SK-N-SH (cell line): ENCODE data around the gene NDUFB4. TPM values are rescaled to one million over a fixed set of nuclear protein-coding genes. Genes with fewer than 3 reads are reported as not detected.

Experiments
- CTCF ChIA-PET: fragments of 300-600, 350-600 bp; formaldehyde crosslinking; extraction: SDS; loops from one replicate; lab custom pipeline; 2021; lab: Yijun Ruan, JAX
- POLR2A ChIA-PET: fragments of 350-600 bp; sonication (Branson Sonifier 250); formaldehyde crosslinking; extraction: SDS; loops from one replicate; lab custom pipeline; 2020; ENCODE audit warnings: antibody characterized with exemption, inconsistent platforms; lab: Yijun Ruan, JAX
- DNase-seq: peaks from one replicate; pipeline ENCODE4 v3.0.0; 2012
- H2AFZ ChIP-seq: fragments of 200-600 bp; sonication (generic); 2 replicates; pipeline ENCODE4 v1.8.1; 2016; ENCODE audit warnings: antibody characterized with exemption, mild to moderate bottlenecking, low read depth
- H3F3A ChIP-seq: fragments of 200-600 bp; sonication (generic); replicated peaks from 2 replicates; pipeline ENCODE3; 2016; ENCODE audit warnings: antibody characterized with exemption, mild to moderate bottlenecking; ENCODE audit not compliant: insufficient read depth
- H3K27ac ChIP-seq, 2 experiments: fragments of 200-500 bp in 1 of 2; fragments of 200-600 bp in 1 of 2; sonication (Bioruptor generic) in 1 of 2; sonication (generic), shearing (Covaris generic) in 1 of 2; 2 replicates each; pipeline versions ENCODE4 v1.5.1 to v1.6.1; 2014 to 2016; ENCODE audit warnings: low read depth in 2 of 2, inconsistent platforms in 1 of 2, low read length in 1 of 2, mild to moderate bottlenecking in 1 of 2, mixed read lengths in 1 of 2
- H3K27me3 ChIP-seq: fragments of 200-600 bp; sonication (generic), shearing (Covaris generic); 2 replicates; pipeline ENCODE4 v1.6.1; 2016; ENCODE audit warnings: mixed run types; ENCODE audit not compliant: insufficient read depth
- H3K36me3 ChIP-seq, 2 experiments: fragments of 200-500 bp in 1 of 2; fragments of 200-600 bp in 1 of 2; sonication (Bioruptor generic) in 1 of 2; sonication (generic) in 1 of 2; replicated peaks in 1 of 2; 2 replicates each; pipeline versions ENCODE3 to v1.5.1; 2014 to 2016; ENCODE audit warnings: low read length in 1 of 2, mild to moderate bottlenecking in 1 of 2; ENCODE audit not compliant: insufficient read depth in 2 of 2, control insufficient read depth in 1 of 2
- H3K4me1 ChIP-seq, 2 experiments: fragments of 200-500 bp in 1 of 2; fragments of 200-600 bp in 1 of 2; sonication (Bioruptor generic) in 1 of 2; sonication (generic), shearing (Covaris generic) in 1 of 2; 2 replicates each; pipeline versions ENCODE4 v1.5.1 to v1.6.1; 2014 to 2016; ENCODE audit warnings: low read depth in 1 of 2, low read length in 1 of 2, mixed run types in 1 of 2; ENCODE audit not compliant: insufficient read depth in 2 of 2, control insufficient read depth in 1 of 2
- H3K4me2 ChIP-seq: fragments of 200-600 bp; sonication (generic), shearing (Covaris generic); 2 replicates; pipeline ENCODE4 v1.6.1; 2017; ENCODE audit warnings: mixed run types
- H3K4me3 ChIP-seq, 2 experiments: fragments of 200-500 bp in 1 of 2; fragments of 200-600 bp in 1 of 2; sonication (Bioruptor generic) in 1 of 2; sonication (generic), shearing (Covaris generic) in 1 of 2; 2 replicates each; pipeline versions ENCODE4 v1.5.1 to v1.8.1; 2014 to 2016; ENCODE audit warnings: low read depth in 2 of 2, inconsistent platforms in 1 of 2, low read length in 1 of 2, mild to moderate bottlenecking in 1 of 2, mixed read lengths in 1 of 2, moderate library complexity in 1 of 2
- H3K79me2 ChIP-seq: fragments of 200-600 bp; sonication (generic); 2 replicates; pipeline ENCODE4 v1.8.1; 2017; ENCODE audit warnings: mild to moderate bottlenecking; ENCODE audit not compliant: insufficient read depth
- H3K9ac ChIP-seq: fragments of 200-600 bp; sonication (generic); 2 replicates; pipeline ENCODE4 v1.6.1; 2017; ENCODE audit warnings: mixed run types
- H3K9me2 ChIP-seq: fragments of 200-600 bp; sonication (generic); 2 replicates; pipeline ENCODE4 v1.6.1; 2017; ENCODE audit warnings: mixed run types
- H3K9me3 ChIP-seq: fragments of 200-600 bp; sonication (generic); 2 replicates; pipeline ENCODE4 v1.6.1; 2017; ENCODE audit warnings: mixed run types, mild to moderate bottlenecking, moderate library complexity
- H4K20me1 ChIP-seq: fragments of 200-600 bp; sonication (generic); 2 replicates; pipeline ENCODE4 v1.6.1; 2017; ENCODE audit warnings: mild to moderate bottlenecking, mixed run types; ENCODE audit not compliant: insufficient read depth
- ELF1 ChIP-seq: IDR thresholded peaks from 2 replicates; pipeline ENCODE4 v1.4.0; 2012
- EZH2phosphoT487 ChIP-seq: fragments of 200-600 bp; sonication (generic); IDR thresholded peaks from 2 replicates; pipeline ENCODE4 v1.6.1; 2017; ENCODE audit warnings: low read depth, mixed run types, mild to moderate bottlenecking, antibody characterized with exemption, moderate library complexity, borderline replicate concordance
- FOSL2 ChIP-seq: IDR thresholded peaks from 2 replicates; pipeline ENCODE4 v1.4.0; 2012; ENCODE audit warnings: low read depth, mild to moderate bottlenecking, moderate library complexity, borderline replicate concordance
- FOXM1 ChIP-seq: IDR thresholded peaks from 2 replicates; pipeline ENCODE4 v1.4.0; 2012; ENCODE audit warnings: low read depth, mild to moderate bottlenecking
- RAD21 ChIP-seq: IDR thresholded peaks from 2 replicates; pipeline ENCODE4 v1.6.1; 2012; ENCODE audit warnings: mild to moderate bottlenecking, low read length
- SIN3A ChIP-seq: IDR thresholded peaks from 2 replicates; pipeline ENCODE4 v1.6.1; 2012; ENCODE audit warnings: low read depth, mild to moderate bottlenecking, low read length, moderate library complexity, borderline replicate concordance
- TAF1 ChIP-seq: IDR thresholded peaks from 2 replicates; pipeline ENCODE4 v1.6.1; 2012; ENCODE audit warnings: low read depth, mild to moderate bottlenecking, low read length, moderate library complexity, borderline replicate concordance
- TEAD4 ChIP-seq: IDR thresholded peaks from 2 replicates; pipeline ENCODE4 v1.4.0; 2012; ENCODE audit warnings: mild to moderate bottlenecking, borderline replicate concordance; ENCODE audit not compliant: insufficient read depth
- WGBS: methylation state at CpG from one replicate; pipeline ENCODE4 v1.1.6; 2017; ENCODE audit warnings: low lambda C conversion rate; 5-methylcytosine and 5-hydroxymethylcytosine counted together
- polyA plus RNA-seq, 3 experiments: library from polyadenylated mRNA; depleted of rRNA; stranded (reverse); fragments of >200 nt; gene quantifications; 2 replicates each; pipeline ENCODE4 v1.2.3, GENCODE V29; 2012
- TF ChIP-seq, protein P1 (sequence below): IDR thresholded peaks from 2 replicates; pipeline ENCODE4 v1.6.1; 2012; ENCODE audit warnings: mild to moderate bottlenecking, low read depth, low read length, moderate library complexity
- TF ChIP-seq, protein P2 (sequence below): IDR thresholded peaks from 2 replicates; pipeline ENCODE4; 2012
- TF ChIP-seq, protein P3 (sequence below): fragments of 150-350 bp; IDR thresholded peaks from 2 replicates; pipeline ENCODE4 v1.6.1; 2017; ENCODE audit warnings: antibody characterized with exemption, low read length, low read depth, borderline replicate concordance
- TF ChIP-seq, protein P4 (sequence below): fragments of 200-600 bp; sonication (generic); IDR thresholded peaks from 2 replicates; pipeline ENCODE4 v1.6.1; 2017; ENCODE audit warnings: antibody characterized with exemption, mild to moderate bottlenecking, moderate library complexity
- TF ChIP-seq, protein P5 (sequence below): IDR thresholded peaks from 2 replicates; pipeline ENCODE4 v1.4.0; 2012; ENCODE audit warnings: low read depth

Gene NDUFB4
- polyA plus RNA-seq, 1 of the 3 experiments (the other 2 are of a cell fraction) = 332 TPM

DNA sequence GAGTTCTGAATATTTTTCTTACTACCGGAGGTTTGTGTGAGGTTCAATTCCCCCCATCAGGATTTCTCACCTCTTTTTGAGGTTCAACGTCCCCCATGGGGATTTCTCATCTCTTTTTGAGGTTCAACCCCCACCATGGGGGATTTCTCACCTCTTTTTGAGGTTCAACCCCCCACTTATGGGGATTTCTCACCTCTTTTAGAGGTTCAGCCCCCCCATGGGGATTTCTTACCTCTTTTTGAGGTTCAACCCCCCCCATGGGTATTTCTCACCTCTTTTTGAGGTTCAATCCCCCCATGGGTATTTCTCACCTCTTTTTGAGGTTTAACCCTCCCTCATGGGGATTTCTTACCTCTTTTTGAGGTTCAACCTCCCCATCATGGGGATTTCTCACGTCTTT lies 26.3 kb downstream of the NDUFB4 start (continued):
- TF ChIP-seq, protein P1, sequence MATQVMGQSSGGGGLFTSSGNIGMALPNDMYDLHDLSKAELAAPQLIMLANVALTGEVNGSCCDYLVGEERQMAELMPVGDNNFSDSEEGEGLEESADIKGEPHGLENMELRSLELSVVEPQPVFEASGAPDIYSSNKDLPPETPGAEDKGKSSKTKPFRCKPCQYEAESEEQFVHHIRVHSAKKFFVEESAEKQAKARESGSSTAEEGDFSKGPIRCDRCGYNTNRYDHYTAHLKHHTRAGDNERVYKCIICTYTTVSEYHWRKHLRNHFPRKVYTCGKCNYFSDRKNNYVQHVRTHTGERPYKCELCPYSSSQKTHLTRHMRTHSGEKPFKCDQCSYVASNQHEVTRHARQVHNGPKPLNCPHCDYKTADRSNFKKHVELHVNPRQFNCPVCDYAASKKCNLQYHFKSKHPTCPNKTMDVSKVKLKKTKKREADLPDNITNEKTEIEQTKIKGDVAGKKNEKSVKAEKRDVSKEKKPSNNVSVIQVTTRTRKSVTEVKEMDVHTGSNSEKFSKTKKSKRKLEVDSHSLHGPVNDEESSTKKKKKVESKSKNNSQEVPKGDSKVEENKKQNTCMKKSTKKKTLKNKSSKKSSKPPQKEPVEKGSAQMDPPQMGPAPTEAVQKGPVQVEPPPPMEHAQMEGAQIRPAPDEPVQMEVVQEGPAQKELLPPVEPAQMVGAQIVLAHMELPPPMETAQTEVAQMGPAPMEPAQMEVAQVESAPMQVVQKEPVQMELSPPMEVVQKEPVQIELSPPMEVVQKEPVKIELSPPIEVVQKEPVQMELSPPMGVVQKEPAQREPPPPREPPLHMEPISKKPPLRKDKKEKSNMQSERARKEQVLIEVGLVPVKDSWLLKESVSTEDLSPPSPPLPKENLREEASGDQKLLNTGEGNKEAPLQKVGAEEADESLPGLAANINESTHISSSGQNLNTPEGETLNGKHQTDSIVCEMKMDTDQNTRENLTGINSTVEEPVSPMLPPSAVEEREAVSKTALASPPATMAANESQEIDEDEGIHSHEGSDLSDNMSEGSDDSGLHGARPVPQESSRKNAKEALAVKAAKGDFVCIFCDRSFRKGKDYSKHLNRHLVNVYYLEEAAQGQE = no peak
- TF ChIP-seq RAD21 (no peak), TAF1 (no peak), SIN3A (no peak), FOSL2 (no peak), EZH2phosphoT487 (no peak)
- TF ChIP-seq, protein P2, sequence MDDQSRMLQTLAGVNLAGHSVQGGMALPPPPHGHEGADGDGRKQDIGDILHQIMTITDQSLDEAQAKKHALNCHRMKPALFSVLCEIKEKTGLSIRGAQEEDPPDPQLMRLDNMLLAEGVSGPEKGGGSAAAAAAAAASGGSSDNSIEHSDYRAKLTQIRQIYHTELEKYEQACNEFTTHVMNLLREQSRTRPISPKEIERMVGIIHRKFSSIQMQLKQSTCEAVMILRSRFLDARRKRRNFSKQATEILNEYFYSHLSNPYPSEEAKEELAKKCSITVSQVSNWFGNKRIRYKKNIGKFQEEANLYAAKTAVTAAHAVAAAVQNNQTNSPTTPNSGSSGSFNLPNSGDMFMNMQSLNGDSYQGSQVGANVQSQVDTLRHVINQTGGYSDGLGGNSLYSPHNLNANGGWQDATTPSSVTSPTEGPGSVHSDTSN = no peak
- TF ChIP-seq, protein P3, sequence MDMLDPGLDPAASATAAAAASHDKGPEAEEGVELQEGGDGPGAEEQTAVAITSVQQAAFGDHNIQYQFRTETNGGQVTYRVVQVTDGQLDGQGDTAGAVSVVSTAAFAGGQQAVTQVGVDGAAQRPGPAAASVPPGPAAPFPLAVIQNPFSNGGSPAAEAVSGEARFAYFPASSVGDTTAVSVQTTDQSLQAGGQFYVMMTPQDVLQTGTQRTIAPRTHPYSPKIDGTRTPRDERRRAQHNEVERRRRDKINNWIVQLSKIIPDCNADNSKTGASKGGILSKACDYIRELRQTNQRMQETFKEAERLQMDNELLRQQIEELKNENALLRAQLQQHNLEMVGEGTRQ = no peak
- TF ChIP-seq, all 33 proteins: peak for 0

DNA sequence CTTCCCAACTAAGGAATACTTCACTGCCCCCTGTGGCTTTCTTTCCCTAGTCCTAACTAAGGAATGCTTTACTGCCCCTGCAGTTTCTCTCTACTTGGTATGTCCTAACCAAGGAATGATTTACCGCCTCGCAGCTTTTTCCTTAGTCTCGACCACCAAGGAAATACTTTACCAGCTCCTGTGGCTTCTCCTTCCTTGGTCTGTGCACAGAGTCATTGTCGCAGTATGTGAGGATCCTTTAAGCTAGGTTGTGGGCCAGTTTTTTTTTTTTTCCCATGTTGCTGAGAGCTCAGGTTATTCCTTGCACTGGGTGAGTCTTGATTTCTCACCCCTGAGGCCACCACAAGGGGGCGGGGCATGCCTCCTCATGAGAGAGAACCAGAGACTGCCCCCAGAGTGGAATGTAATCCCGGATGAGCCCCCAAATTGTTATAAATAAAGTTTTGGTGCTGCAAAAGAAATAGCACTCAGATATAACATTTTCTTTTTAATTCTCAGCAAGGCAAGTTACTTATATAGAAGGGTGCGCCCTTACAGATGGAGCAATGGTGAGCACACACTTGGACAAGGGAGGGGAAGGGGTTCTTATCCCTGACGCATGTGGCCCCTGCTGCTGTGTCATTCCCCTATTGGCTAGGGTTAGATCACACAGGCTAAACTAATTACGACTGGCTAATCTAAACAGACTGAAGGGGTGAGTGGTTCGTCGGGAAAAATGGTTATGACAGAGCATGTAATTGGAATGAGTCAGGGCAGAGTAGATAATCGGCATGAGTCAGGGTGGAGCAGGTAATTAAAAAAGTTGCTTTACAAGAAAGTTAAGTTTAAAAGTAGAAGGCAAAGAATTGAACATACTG lies 27.0 kb downstream of the NDUFB4 start:
- Histone ChIP-seq H4K20me1 (no peaks in the 10 kb centered on the region), H3K9me3 (no peaks in the 10 kb centered on the region), H3K9ac (no peak overlapping the region), H3K36me3 (no peaks in the 10 kb centered on the region), H3K79me2 (no peaks in the 10 kb centered on the region), H3K27ac (no peak overlapping the region), H3K4me3 (no peak overlapping the region), H3K9me2 (no peaks in the 10 kb centered on the region), H2AFZ (no peak overlapping the region), H3K4me1 (no peaks in the 10 kb centered on the region), H3K4me2 (no peak overlapping the region), H3F3A (no peaks in the 10 kb centered on the region), H3K27me3 (no peaks in the 10 kb centered on the region)
- no peak for DNase-seq
- ChIA-PET POLR2A (no interaction called here), CTCF (interaction anchor here (0.6 to 1.2 kb wide), 2 partner anchors 12 to 113 kb away, joined by 3 read pairs; no protein-coding TSS in a partner anchor)
- TF ChIP-seq, protein P4, sequence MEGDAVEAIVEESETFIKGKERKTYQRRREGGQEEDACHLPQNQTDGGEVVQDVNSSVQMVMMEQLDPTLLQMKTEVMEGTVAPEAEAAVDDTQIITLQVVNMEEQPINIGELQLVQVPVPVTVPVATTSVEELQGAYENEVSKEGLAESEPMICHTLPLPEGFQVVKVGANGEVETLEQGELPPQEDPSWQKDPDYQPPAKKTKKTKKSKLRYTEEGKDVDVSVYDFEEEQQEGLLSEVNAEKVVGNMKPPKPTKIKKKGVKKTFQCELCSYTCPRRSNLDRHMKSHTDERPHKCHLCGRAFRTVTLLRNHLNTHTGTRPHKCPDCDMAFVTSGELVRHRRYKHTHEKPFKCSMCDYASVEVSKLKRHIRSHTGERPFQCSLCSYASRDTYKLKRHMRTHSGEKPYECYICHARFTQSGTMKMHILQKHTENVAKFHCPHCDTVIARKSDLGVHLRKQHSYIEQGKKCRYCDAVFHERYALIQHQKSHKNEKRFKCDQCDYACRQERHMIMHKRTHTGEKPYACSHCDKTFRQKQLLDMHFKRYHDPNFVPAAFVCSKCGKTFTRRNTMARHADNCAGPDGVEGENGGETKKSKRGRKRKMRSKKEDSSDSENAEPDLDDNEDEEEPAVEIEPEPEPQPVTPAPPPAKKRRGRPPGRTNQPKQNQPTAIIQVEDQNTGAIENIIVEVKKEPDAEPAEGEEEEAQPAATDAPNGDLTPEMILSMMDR = peak; percentile 20; the same call in 1 of the 2 replicates
- TF ChIP-seq, protein P5, sequence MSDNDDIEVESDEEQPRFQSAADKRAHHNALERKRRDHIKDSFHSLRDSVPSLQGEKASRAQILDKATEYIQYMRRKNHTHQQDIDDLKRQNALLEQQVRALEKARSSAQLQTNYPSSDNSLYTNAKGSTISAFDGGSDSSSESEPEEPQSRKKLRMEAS = no peak
- TF ChIP-seq TEAD4 (no peak), ELF1 (no peak), EZH2phosphoT487 (no peak), FOXM1 (no peak)
- WGBS = 49% methylated on average over 12 of the region's 12 CpGs
